HG03103 (cell line): ENCODE measurements around the gene PARK7.
A peak's percentile ranks its signal among the peaks of the same experiment; 100 is the strongest.
"Not testable (repeated sequence)": the region's sequence is repeated elsewhere in the genome, so short reads cannot be mapped to it uniquely, and the experiment has no call there.

ENCODE experiments used
- ATAC-seq: cut with Tn5 transposase; IDR thresholded peaks from one replicate; pipeline ENCODE4 v1.9.1; 2021; ENCODE audit warnings: low read depth; ENCODE audit not compliant: unreplicated experiment

The PARK7 gene

GRCh38 chr1:7961216-7962013 is at the start of gene PARK7:
PARK7 (plus strand) TSS chr1:7961711; CDS start chr1:7962786, 1,075 bp downstream.
- ATAC-seq = peak; percentile 94

- no peak for ATAC-seq
These were observed 49.4 kb upstream of the PARK7 start for GRCh38 chr1:7912145-7912544.

GRCh38 chr1:7912743-7913557 is 48.6 kb upstream of the PARK7 start:
- no peak for ATAC-seq

GRCh38 chr1:7915826-7916500 is 45.5 kb upstream of the PARK7 start:
- ATAC-seq = no peak

GRCh38 chr1:7916501-7916830 is 45.0 kb upstream of the PARK7 start:
- no peak for ATAC-seq

- ATAC-seq = not testable (repeated sequence)
These were observed 43.5 kb upstream of the PARK7 start for GRCh38 chr1:7917971-7918370.

GRCh38 chr1:7919880-7920279 is 41.6 kb upstream of the PARK7 start:
- ATAC-seq = no peak

- no peak for ATAC-seq
These were observed 39.7 kb upstream of the PARK7 start for GRCh38 chr1:7921796-7922195.

- ATAC-seq = no peak
These were observed 39.2 kb upstream of the PARK7 start for GRCh38 chr1:7922301-7922700.

GRCh38 chr1:7927061-7927460 is 34.5 kb upstream of the PARK7 start:
- not testable (repeated sequence) for ATAC-seq

- no peak for ATAC-seq
These were observed 33.3 kb upstream of the PARK7 start for GRCh38 chr1:7928247-7928646.

- no peak for ATAC-seq
These were observed 31.9 kb upstream of the PARK7 start for GRCh38 chr1:7929637-7930036.

GRCh38 chr1:7930645-7931445 is 30.7 kb upstream of the PARK7 start:
- no peak for ATAC-seq

- ATAC-seq = no peak
These were observed 30.1 kb upstream of the PARK7 start for GRCh38 chr1:7931446-7931812.

- no peak for ATAC-seq
These were observed 28.9 kb upstream of the PARK7 start for GRCh38 chr1:7932524-7933138.

- no peak for ATAC-seq
These were observed 23.4 kb upstream of the PARK7 start for GRCh38 chr1:7938070-7938469.

GRCh38 chr1:7940034-7940433 is 21.5 kb upstream of the PARK7 start:
- ATAC-seq = no peak

GRCh38 chr1:7940745-7941436 is 20.6 kb upstream of the PARK7 start, which contains the start of gene TNFRSF9:
TNFRSF9 (minus strand) TSS chr1:7940839; CDS start chr1:7939994, 845 bp downstream.
- ATAC-seq = no peak

GRCh38 chr1:7941437-7941793 is 20.1 kb upstream of the PARK7 start:
- no peak for ATAC-seq
